ENCODE data around the gene RMND5B. TPM values are rescaled to one million over a fixed set of nuclear protein-coding genes. Genes with fewer than 3 reads are reported as not detected.

Gene RMND5B
- total and polyA plus RNA-seq, 2 of the 13 experiments (the other 11 are each of a cell fraction or from before 2014, with no cell fraction given), result 18.6 to 20.4 TPM

GRCh38 chr5:178093134-178093533 lies 37.7 kb upstream of the RMND5B start:
- no peak overlapping the region for H3K27ac ChIP-seq (ENCODE audit: extremely low read length, insufficient read depth, low read length)
- no TSS peak for BruUV-seq (replicated peaks)
- ATAC-seq (no peak), FAIRE-seq (no peak), DNase-seq (ENCODE audit: low spot score) (no peak)
- no peak overlapping the region for H3K4me3 ChIP-seq (replicated peaks in 1 of 3; ENCODE audit: insufficient read depth in 1 of 3, low read depth in 2 of 3, low read length in 3 of 3)
- WGBS (ENCODE audit: low lambda C conversion rate), result 24% methylated on average over 2 of the region's 2 CpGs
- ChIA-PET CTCF (ENCODE audit: low intra/inter-chr PET ratio, low total read pairs) (no interaction called here), POLR2A (interaction anchor here (0.7 kb wide), 1 partner anchor 16 kb away, joined by 3 read pairs; no protein-coding TSS in a partner anchor)
- no peak overlapping the region for H3K4me2 ChIP-seq (ENCODE audit: low read depth, low read length)
- H3K79me2 ChIP-seq (ENCODE audit: insufficient read depth, low read length), result no peaks in the 10 kb centered on the region
- H3K27me3 ChIP-seq (ENCODE audit: control insufficient read depth in 1 of 2, insufficient read depth in 2 of 2, low read length in 2 of 2), result no peaks in the 10 kb centered on the region; a peak in 2 of 5 replicates
- no peaks in the 10 kb centered on the region for H3K9me3 ChIP-seq (ENCODE audit: low read length)
- in situ Hi-C loops (cut with HindIII; ENCODE audit: extremely low pct_ligation_motif_present, low pct_unique_long_range_greater_than_20kb), result no loop called here
- no peak overlapping the region for H3K9ac ChIP-seq (ENCODE audit: insufficient read depth, low read depth, low read length)
- no peak overlapping the region for H2AFZ ChIP-seq (ENCODE audit: low read length)
- no peaks in the 10 kb centered on the region for H3K36me3 ChIP-seq (replicated peaks in 1 of 2; ENCODE audit: control insufficient read depth in 1 of 2, insufficient read depth in 2 of 2, low read length in 2 of 2)
- no peaks in the 10 kb centered on the region for H4K20me1 ChIP-seq (ENCODE audit: insufficient read depth, low read length)
- H3K4me1 ChIP-seq (ENCODE audit: insufficient read depth, low read length), result no peaks in the 10 kb centered on the region
- intact Hi-C loops (cut with micrococcal nuclease; ENCODE audit: unreplicated experiment), result no loop called here
- no peak for TF ChIP-seq TBL1XR1 (IDR thresholded peaks at IDR 0.05; ENCODE audit: borderline replicate concordance, low read length, partially characterized antibody)
- no peak for TF ChIP-seq KMT2A (CRISPR knock-in tag; IDR thresholded peaks at IDR 0.05)
- TF ChIP-seq GZF1 (CRISPR knock-in tag; IDR thresholded peaks at IDR 0.05), result no peak
- TF ChIP-seq ZNF550 (CRISPR knock-in tag; IDR thresholded peaks at IDR 0.05; ENCODE audit: borderline replicate concordance), result no peak
- no peak for TF ChIP-seq TAF15 (IDR thresholded peaks at IDR 0.05; ENCODE audit: low read depth, low read length, poor library complexity, severe bottlenecking)
- no peak for TF ChIP-seq MTERF4 (CRISPR knock-in tag; IDR thresholded peaks at IDR 0.05)
- no peak for TF ChIP-seq PLRG1 (conservative IDR thresholded peaks at IDR 0.05)
- no peak for TF ChIP-seq ZNF276 (CRISPR knock-in tag; IDR thresholded peaks at IDR 0.05; ENCODE audit: low read depth)
- TF ChIP-seq ARID5B (CRISPR knock-in tag; IDR thresholded peaks at IDR 0.05), result no peak
- TF ChIP-seq CCDC6 (CRISPR knock-in tag; IDR thresholded peaks at IDR 0.05), result no peak
- no peak for TF ChIP-seq ZSCAN29 (CRISPR knock-in tag; conservative IDR thresholded peaks at IDR 0.05)
- no peak for TF ChIP-seq ZNF333 (CRISPR knock-in tag; IDR thresholded peaks at IDR 0.05; ENCODE audit: borderline replicate concordance)
- TF ChIP-seq ZNF83 (CRISPR knock-in tag; IDR thresholded peaks at IDR 0.05; ENCODE audit: borderline replicate concordance), result no peak
- no peak for TF ChIP-seq TFE3 (CRISPR knock-in tag; IDR thresholded peaks at IDR 0.05)
- TF ChIP-seq PLSCR1 (CRISPR knock-in tag; IDR thresholded peaks at IDR 0.05; ENCODE audit: borderline replicate concordance), result no peak
- TF ChIP-seq MXD1 (CRISPR knock-in tag; IDR thresholded peaks at IDR 0.05), result no peak

Data from HepG2 (cell line).